Measurements from ENCODE around the gene KRTAP12-1. TPM values are rescaled to one million over a fixed set of nuclear protein-coding genes. Genes with fewer than 3 reads are reported as not detected.

KRTAP12-1 gene
- total RNA-seq, 1 donor from 2014 or later: not detected

- no peak for DNase-seq (ENCODE audit: low spot score in 2 of 2, unreplicated experiment in 2 of 2)
- no peak overlapping the region for H3K4me3 Mint-ChIP-seq
- H3K36me3 Mint-ChIP-seq: no peaks in the 10 kb centered on the region
- no peak for TF ChIP-seq CTCF (IDR thresholded peaks at IDR 0.05; ENCODE audit: unreplicated experiment)
- peaks cover 60% of the 10 kb centered on the region for H3K27me3 Mint-ChIP-seq (ENCODE audit: low read depth)
- peaks cover 15% of the 10 kb centered on the region for H3K4me1 Mint-ChIP-seq
- H3K27ac Mint-ChIP-seq: no peak overlapping the region
- no peaks in the 10 kb centered on the region for H3K9me3 Mint-ChIP-seq
Observed at GRCh38 chr21:44716984-44717383, 35.0 kb upstream of the KRTAP12-1 start.

- Mint-ChIP-seq H3K4me3 (no peak overlapping the region), H3K27ac (no peak overlapping the region), H3K9me3 (no peaks in the 10 kb centered on the region), H3K4me1 (peaks cover 30% of the 10 kb centered on the region), H3K36me3 (no peaks in the 10 kb centered on the region), H3K27me3 (ENCODE audit: low read depth) (peaks cover 75% of the 10 kb centered on the region)
- no peak for TF ChIP-seq CTCF (IDR thresholded peaks at IDR 0.05; ENCODE audit: unreplicated experiment)
- peak in 1 of 2 experiments; percentile 19 for DNase-seq (ENCODE audit: low spot score in 2 of 2, unreplicated experiment in 2 of 2)
Observed at GRCh38 chr21:44714905-44715304, 32.9 kb upstream of the KRTAP12-1 start.

- H3K4me1 Mint-ChIP-seq: peaks cover 38% of the 10 kb centered on the region
- H3K27ac Mint-ChIP-seq: no peak overlapping the region
- no peak for TF ChIP-seq CTCF (IDR thresholded peaks at IDR 0.05; ENCODE audit: unreplicated experiment)
- peak; percentile 2 to 20 for DNase-seq (ENCODE audit: low spot score in 2 of 2, unreplicated experiment in 2 of 2)
- no peak overlapping the region for H3K4me3 Mint-ChIP-seq
- no peaks in the 10 kb centered on the region for H3K36me3 Mint-ChIP-seq
- peaks cover 78% of the 10 kb centered on the region for H3K27me3 Mint-ChIP-seq (ENCODE audit: low read depth)
- no peaks in the 10 kb centered on the region for H3K9me3 Mint-ChIP-seq
Observed at GRCh38 chr21:44713846-44714245, 31.9 kb upstream of the KRTAP12-1 start.

- H3K27me3 Mint-ChIP-seq (ENCODE audit: low read depth): peaks cover 79% of the 10 kb centered on the region
- peaks cover 31% of the 10 kb centered on the region for H3K4me1 Mint-ChIP-seq
- H3K36me3 Mint-ChIP-seq: no peaks in the 10 kb centered on the region
- no peak overlapping the region for H3K4me3 Mint-ChIP-seq
- no peak for TF ChIP-seq CTCF (IDR thresholded peaks at IDR 0.05; ENCODE audit: unreplicated experiment)
- no peak overlapping the region for H3K27ac Mint-ChIP-seq
- DNase-seq (ENCODE audit: low spot score in 2 of 2, unreplicated experiment in 2 of 2): peak; percentile 12 to 25
- H3K9me3 Mint-ChIP-seq: no peaks in the 10 kb centered on the region
Observed at GRCh38 chr21:44713130-44713529, 31.2 kb upstream of the KRTAP12-1 start.

- Mint-ChIP-seq H3K27me3 (ENCODE audit: low read depth) (peaks cover 86% of the 10 kb centered on the region), H3K4me1 (peaks cover 27% of the 10 kb centered on the region), H3K36me3 (no peaks in the 10 kb centered on the region), H3K4me3 (no peak overlapping the region), H3K27ac (no peak overlapping the region), H3K9me3 (no peaks in the 10 kb centered on the region)
- peak; percentile 5 to 37 for DNase-seq (ENCODE audit: low spot score in 2 of 2, unreplicated experiment in 2 of 2)
- TF ChIP-seq CTCF (IDR thresholded peaks at IDR 0.05; ENCODE audit: unreplicated experiment): no peak
Observed at GRCh38 chr21:44712203-44713028, 30.5 kb upstream of the KRTAP12-1 start.

Data from mesothelial cell of epicardium (in vitro differentiated cells).